HCT116 (cell line): ENCODE results near the gene TNFRSF8. TPM values are rescaled to one million over a fixed set of nuclear protein-coding genes. Genes with fewer than 3 reads are reported as not detected.

ENCODE experiments used
- ATAC-seq: fragments of 200-7000 bp; cut with Tn5 transposase; 2 replicates; pipeline ENCODE4 v1.9.1; 2020; ENCODE audit warnings: mild to moderate bottlenecking, moderate library complexity
- BruUV-seq: library from RNA; stranded (reverse); fragments of 400-500 nt; replicated peaks from 2 replicates; lab custom pipeline; 2021; lab: Mats Ljungman, UMichigan
- CTCF ChIA-PET: fragments of 300-600 bp; sonication (Branson Sonifier 250); formaldehyde crosslinking; loops from one replicate; lab custom pipeline; 2021; ENCODE audit warnings: antibody characterized with exemption; lab: Charles Lee
- POLR2A ChIA-PET: fragments of 300-600, 350-600 bp; sonication (Branson Sonifier 250); formaldehyde crosslinking; loops from one replicate; lab custom pipeline; 2021; ENCODE audit warnings: antibody characterized with exemption; lab: Charles Lee
- RAD21 ChIA-PET, 2 experiments: fragments of 300-600 bp; sonication (Branson Sonifier 250); formaldehyde crosslinking; loops; one replicate each; lab custom pipeline; 2023; ENCODE audit warnings: low total read pairs in 2 of 2; ENCODE audit not compliant: uncharacterized antibody in 2 of 2, unreplicated experiment in 2 of 2, low non-redundant PET in 1 of 2; lab: Charles Lee
- DNase-seq: peaks from one replicate; pipeline ENCODE4 v3.0.0-alpha.2; 2010; ENCODE audit warnings: low read depth, low spot score
- H2AFZ ChIP-seq: fragments of 200-600 bp; shearing (Covaris generic), sonication (generic); 2 replicates; pipeline ENCODE4 v1.6.1; 2017; ENCODE audit warnings: low read depth, mixed run types, mixed read lengths, antibody characterized with exemption, low read length; ENCODE audit not compliant: poor library complexity, severe bottlenecking
- H3K27ac ChIP-seq: 2 replicates; pipeline ENCODE4 v1.5.1; 2012; ENCODE audit warnings: low read depth, low read length
- H3K27me3 ChIP-seq: fragments of 200-600 bp; sonication (generic); 2 replicates; pipeline ENCODE4 v1.6.1; 2016; ENCODE audit warnings: mixed run types, low read length, mixed read lengths; ENCODE audit not compliant: insufficient read depth
- H3K36me3 ChIP-seq, 2 experiments: fragments of 200-500 bp in 1 of 2; fragments of 200-600 bp in 1 of 2; sonication (Bioruptor generic) in 1 of 2; sonication (generic) in 1 of 2; 2 replicates each; pipeline versions ENCODE4 v1.5.1 to v1.6.1; 2014 to 2016; ENCODE audit warnings: low read length in 2 of 2, inconsistent platforms in 1 of 2, mixed read lengths in 1 of 2, mixed run types in 1 of 2; ENCODE audit not compliant: insufficient read depth in 2 of 2, control insufficient read depth in 1 of 2
- H3K4me1 ChIP-seq, 2 experiments: fragments of 200-600 bp in 1 of 2; sonication (generic) in 1 of 2; 2 replicates each; pipeline versions ENCODE4 v1.5.1 to v1.6.1; 2012 to 2017; ENCODE audit warnings: low read length in 2 of 2, inconsistent platforms in 1 of 2, mild to moderate bottlenecking in 1 of 2, mixed read lengths in 1 of 2, mixed run types in 1 of 2, moderate library complexity in 1 of 2; ENCODE audit not compliant: insufficient read depth in 2 of 2, control insufficient read depth in 1 of 2
- H3K4me2 ChIP-seq: fragments of 200-600 bp; sonication (generic); 2 replicates; pipeline ENCODE4 v1.6.1; 2017; ENCODE audit warnings: mixed run types, low read length, mixed read lengths
- H3K4me3 ChIP-seq, 2 experiments: fragments of 200-600 bp in 1 of 2; sonication (generic) in 1 of 2; replicated peaks in 1 of 2; 2 replicates each; pipeline ENCODE4 v1.5.1; 2011 to 2016; ENCODE audit warnings: low read length in 2 of 2, control low read depth in 1 of 2, low read depth in 1 of 2, mild to moderate bottlenecking in 1 of 2, mixed read lengths in 1 of 2, mixed run types in 1 of 2
- H3K79me2 ChIP-seq: fragments of 200-600 bp; sonication (generic); 2 replicates; pipeline ENCODE4 v1.6.1; 2017; ENCODE audit warnings: mild to moderate bottlenecking, mixed run types, low read length, moderate library complexity, mixed read lengths; ENCODE audit not compliant: insufficient read depth
- H3K9ac ChIP-seq: fragments of 200-600 bp; sonication (generic); 2 replicates; pipeline ENCODE4 v1.6.1; 2016; ENCODE audit warnings: low read length, mixed read lengths
- H3K9me2 ChIP-seq: fragments of 200-600 bp; sonication (generic), shearing (Covaris generic); 2 replicates; pipeline ENCODE4 v1.6.1; 2017; ENCODE audit warnings: mixed run types, mild to moderate bottlenecking, moderate library complexity; ENCODE audit not compliant: insufficient read depth
- H3K9me3 ChIP-seq, 2 experiments: fragments of 200-500 bp in 1 of 2; fragments of 200-600 bp in 1 of 2; sonication (Bioruptor generic) in 1 of 2; sonication (generic) in 1 of 2; 2 replicates each; pipeline ENCODE4 v1.6.1; 2014 to 2017; ENCODE audit warnings: low read length in 2 of 2, mixed read lengths in 2 of 2, inconsistent platforms in 1 of 2, low read depth in 1 of 2, mild to moderate bottlenecking in 1 of 2, mixed run types in 1 of 2, moderate library complexity in 1 of 2; ENCODE audit not compliant: control insufficient read depth in 1 of 2, insufficient read depth in 1 of 2
- H4K20me1 ChIP-seq: fragments of 200-600 bp; sonication (generic), shearing (Covaris generic); 2 replicates; pipeline ENCODE4 v1.6.1; 2017; ENCODE audit warnings: mixed run types, mild to moderate bottlenecking, moderate library complexity; ENCODE audit not compliant: insufficient read depth
- CEBPB ChIP-seq: IDR thresholded peaks from 2 replicates; pipeline ENCODE4 v1.6.1; 2012; ENCODE audit warnings: low read depth
- EZH2 ChIP-seq: fragments of 200-600 bp; sonication (generic); IDR thresholded peaks from 2 replicates; pipeline ENCODE4 v1.6.1; 2017; ENCODE audit warnings: antibody characterized with exemption, mixed run types
- EZH2phosphoT487 ChIP-seq: fragments of 200-600 bp; IDR thresholded peaks from 2 replicates; pipeline ENCODE4 v1.6.1; 2018; ENCODE audit warnings: antibody characterized with exemption, borderline replicate concordance
- FOSL1 ChIP-seq: IDR thresholded peaks from 2 replicates; pipeline ENCODE4 v1.6.1; 2012; ENCODE audit warnings: low read depth
- POLR2A ChIP-seq: IDR thresholded peaks from 2 replicates; pipeline ENCODE4 v1.7.0; 2011; ENCODE audit warnings: borderline replicate concordance; ENCODE audit not compliant: insufficient read depth, insufficient read length; ENCODE audit errors: extremely low read depth
- POLR2AphosphoS5 ChIP-seq: IDR thresholded peaks from 2 replicates; pipeline ENCODE4 v1.6.1; 2011; ENCODE audit warnings: mild to moderate bottlenecking, low read depth, low read length, moderate library complexity
- RAD21 ChIP-seq: IDR thresholded peaks from 2 replicates; pipeline ENCODE4 v1.6.1; 2012; ENCODE audit warnings: low read depth, mild to moderate bottlenecking
- SIN3A ChIP-seq: IDR thresholded peaks from 2 replicates; pipeline ENCODE4 v1.6.1; 2012; ENCODE audit warnings: low read depth
- SP1 ChIP-seq: IDR thresholded peaks from 2 replicates; pipeline ENCODE4 v1.6.1; 2012; ENCODE audit warnings: low read depth
- SRF ChIP-seq: IDR thresholded peaks from 2 replicates; pipeline ENCODE4 v1.6.1; 2012; ENCODE audit warnings: low read depth
- TCF7L2 ChIP-seq: IDR thresholded peaks from 2 replicates; pipeline ENCODE4 v1.7.0; 2011; ENCODE audit warnings: borderline replicate concordance, inconsistent platforms; ENCODE audit not compliant: insufficient read depth, insufficient read length; ENCODE audit errors: extremely low read depth
- ZNF274 ChIP-seq: fragments of 200-500 bp; sonication (Bioruptor generic); IDR thresholded peaks from 2 replicates; pipeline ENCODE4 v1.6.1; 2014; ENCODE audit warnings: mild to moderate bottlenecking, low read depth, low read length, inconsistent platforms
- intact Hi-C: fragments of 100-400 bp; cut with micrococcal nuclease; formaldehyde crosslinking; loops from 2 replicates; pipeline ENCODE4 v1.10.0; 2022
- total RNA-seq: library from RNA; stranded (reverse); gene quantifications from one replicate; pipeline ENCODE4 v1.2.1, GENCODE V29; 2021; ENCODE audit not compliant: unreplicated experiment
- TF ChIP-seq, protein P1 (sequence below), 3 experiments: fragments of 200-600 bp in 1 of 3; sonication (generic) in 1 of 3; IDR thresholded peaks in 2 of 3; conservative IDR thresholded peaks in 1 of 3; 2 replicates each; pipeline ENCODE4 v1.5.1; 2012 to 2017; ENCODE audit warnings: low read depth in 2 of 3, low read length in 2 of 3, antibody characterized with exemption in 1 of 3, borderline replicate concordance in 1 of 3, control low read depth in 1 of 3, mild to moderate bottlenecking in 1 of 3, mixed read lengths in 1 of 3, mixed run types in 1 of 3, moderate library complexity in 1 of 3; ENCODE audit not compliant: insufficient read depth in 1 of 3
- TF ChIP-seq, protein P2 (sequence below): IDR thresholded peaks from 2 replicates; pipeline ENCODE4 v1.6.1; 2012
- TF ChIP-seq, protein P3 (sequence below): IDR thresholded peaks from 2 replicates; pipeline ENCODE4 v1.6.1; 2012; ENCODE audit warnings: low read depth

TNFRSF8 gene
- total RNA-seq, 1 experiment from 2014 or later = 0.17 TPM

DNA sequence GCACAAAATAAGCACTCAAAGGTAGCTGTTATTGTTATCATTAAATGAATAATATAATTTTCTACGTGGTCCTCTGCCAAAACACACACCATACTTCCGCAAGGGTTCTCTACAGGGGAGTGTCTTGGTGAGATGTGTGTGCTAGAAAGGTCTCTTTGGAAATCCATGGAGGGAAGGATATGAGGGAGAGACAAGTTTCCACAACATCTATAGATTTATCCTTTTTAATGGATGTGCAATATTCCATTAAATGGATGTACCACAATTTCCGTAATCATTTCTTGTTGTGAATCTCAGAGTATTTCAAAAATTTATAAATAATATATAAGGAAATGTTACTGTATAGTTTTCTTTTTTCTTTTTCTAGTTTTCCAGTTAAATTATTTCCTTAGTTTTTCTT, 2.6 kb upstream of the TNFRSF8 start:
- Histone ChIP-seq H3K9me3 (no peaks in the 10 kb centered on the region), H2AFZ (no peak overlapping the region), H3K27me3 (no peaks in the 10 kb centered on the region; the same call in 1 of the 2 replicates), H3K79me2 (no peaks in the 10 kb centered on the region), H3K4me2 (no peak overlapping the region), H3K4me1 (peaks cover 0 to 9% of the 10 kb centered on the region in 2 experiments; a peak in 2 of 4 replicates), H4K20me1 (no peaks in the 10 kb centered on the region), H3K36me3 (no peaks in the 10 kb centered on the region), H3K4me3 (no peak overlapping the region), H3K9ac (no peak overlapping the region), H3K27ac (no peak overlapping the region), H3K9me2 (no peaks in the 10 kb centered on the region)
- no peak for TF ChIP-seq CEBPB
- TF ChIP-seq EZH2phosphoT487 = no peak
- no peak for TF ChIP-seq TCF7L2
- no peak for TF ChIP-seq SP1
- TF ChIP-seq SIN3A = no peak
- no peak for TF ChIP-seq FOSL1
- no peak for TF ChIP-seq POLR2A
- no peak for TF ChIP-seq SRF
- no peak for TF ChIP-seq EZH2
- TF ChIP-seq, protein P1, sequence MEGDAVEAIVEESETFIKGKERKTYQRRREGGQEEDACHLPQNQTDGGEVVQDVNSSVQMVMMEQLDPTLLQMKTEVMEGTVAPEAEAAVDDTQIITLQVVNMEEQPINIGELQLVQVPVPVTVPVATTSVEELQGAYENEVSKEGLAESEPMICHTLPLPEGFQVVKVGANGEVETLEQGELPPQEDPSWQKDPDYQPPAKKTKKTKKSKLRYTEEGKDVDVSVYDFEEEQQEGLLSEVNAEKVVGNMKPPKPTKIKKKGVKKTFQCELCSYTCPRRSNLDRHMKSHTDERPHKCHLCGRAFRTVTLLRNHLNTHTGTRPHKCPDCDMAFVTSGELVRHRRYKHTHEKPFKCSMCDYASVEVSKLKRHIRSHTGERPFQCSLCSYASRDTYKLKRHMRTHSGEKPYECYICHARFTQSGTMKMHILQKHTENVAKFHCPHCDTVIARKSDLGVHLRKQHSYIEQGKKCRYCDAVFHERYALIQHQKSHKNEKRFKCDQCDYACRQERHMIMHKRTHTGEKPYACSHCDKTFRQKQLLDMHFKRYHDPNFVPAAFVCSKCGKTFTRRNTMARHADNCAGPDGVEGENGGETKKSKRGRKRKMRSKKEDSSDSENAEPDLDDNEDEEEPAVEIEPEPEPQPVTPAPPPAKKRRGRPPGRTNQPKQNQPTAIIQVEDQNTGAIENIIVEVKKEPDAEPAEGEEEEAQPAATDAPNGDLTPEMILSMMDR (IDR thresholded peaks at IDR 0.05 in 2 of 3, conservative IDR thresholded peaks at IDR 0.05 in 1 of 3; ENCODE audit: borderline replicate concordance in 1 of 3, insufficient read depth in 1 of 3, low read depth in 2 of 3, low read length in 2 of 3) = no peak
- no peak for TF ChIP-seq POLR2AphosphoS5
- TF ChIP-seq ZNF274 = no peak
- no peak for TF ChIP-seq RAD21
- TF ChIP-seq, protein P2, sequence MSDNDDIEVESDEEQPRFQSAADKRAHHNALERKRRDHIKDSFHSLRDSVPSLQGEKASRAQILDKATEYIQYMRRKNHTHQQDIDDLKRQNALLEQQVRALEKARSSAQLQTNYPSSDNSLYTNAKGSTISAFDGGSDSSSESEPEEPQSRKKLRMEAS = no peak
- TF ChIP-seq, protein P3, sequence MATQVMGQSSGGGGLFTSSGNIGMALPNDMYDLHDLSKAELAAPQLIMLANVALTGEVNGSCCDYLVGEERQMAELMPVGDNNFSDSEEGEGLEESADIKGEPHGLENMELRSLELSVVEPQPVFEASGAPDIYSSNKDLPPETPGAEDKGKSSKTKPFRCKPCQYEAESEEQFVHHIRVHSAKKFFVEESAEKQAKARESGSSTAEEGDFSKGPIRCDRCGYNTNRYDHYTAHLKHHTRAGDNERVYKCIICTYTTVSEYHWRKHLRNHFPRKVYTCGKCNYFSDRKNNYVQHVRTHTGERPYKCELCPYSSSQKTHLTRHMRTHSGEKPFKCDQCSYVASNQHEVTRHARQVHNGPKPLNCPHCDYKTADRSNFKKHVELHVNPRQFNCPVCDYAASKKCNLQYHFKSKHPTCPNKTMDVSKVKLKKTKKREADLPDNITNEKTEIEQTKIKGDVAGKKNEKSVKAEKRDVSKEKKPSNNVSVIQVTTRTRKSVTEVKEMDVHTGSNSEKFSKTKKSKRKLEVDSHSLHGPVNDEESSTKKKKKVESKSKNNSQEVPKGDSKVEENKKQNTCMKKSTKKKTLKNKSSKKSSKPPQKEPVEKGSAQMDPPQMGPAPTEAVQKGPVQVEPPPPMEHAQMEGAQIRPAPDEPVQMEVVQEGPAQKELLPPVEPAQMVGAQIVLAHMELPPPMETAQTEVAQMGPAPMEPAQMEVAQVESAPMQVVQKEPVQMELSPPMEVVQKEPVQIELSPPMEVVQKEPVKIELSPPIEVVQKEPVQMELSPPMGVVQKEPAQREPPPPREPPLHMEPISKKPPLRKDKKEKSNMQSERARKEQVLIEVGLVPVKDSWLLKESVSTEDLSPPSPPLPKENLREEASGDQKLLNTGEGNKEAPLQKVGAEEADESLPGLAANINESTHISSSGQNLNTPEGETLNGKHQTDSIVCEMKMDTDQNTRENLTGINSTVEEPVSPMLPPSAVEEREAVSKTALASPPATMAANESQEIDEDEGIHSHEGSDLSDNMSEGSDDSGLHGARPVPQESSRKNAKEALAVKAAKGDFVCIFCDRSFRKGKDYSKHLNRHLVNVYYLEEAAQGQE = no peak
- ChIA-PET CTCF (no interaction called here), RAD21 (no interaction called here), POLR2A (no interaction called here)
- no peak for DNase-seq
- no peak for ATAC-seq
- no TSS peak for BruUV-seq
- intact Hi-C loops = no loop called here
